Fibroblast of lung (primary cell): ENCODE measurements around the gene CNNM2.

Experiments
- CTCF ChIP-seq, 2 donors: IDR thresholded peaks in 1 of 2; conservative IDR thresholded peaks in 1 of 2; 1 replicate in 1 of 2; 2 replicates in 1 of 2; pipeline ENCODE4 v1.5.1; 2011 to 2012; ENCODE audit warnings: low read length in 2 of 2, control low read depth in 1 of 2, inconsistent platforms in 1 of 2, low read depth in 1 of 2, mild to moderate bottlenecking in 1 of 2
- EZH2 ChIP-seq: IDR thresholded peaks from 2 replicates; pipeline ENCODE4 v1.5.1; 2012; ENCODE audit warnings: low read length, control low read depth, mild to moderate bottlenecking; ENCODE audit errors: missing control alignments

GRCh38 chr10:103110407-103110806 is 192.3 kb downstream of the CNNM2 start:
- TF ChIP-seq CTCF (conservative IDR thresholded peaks at IDR 0.05 in 1 of 2, IDR thresholded peaks at IDR 0.05 in 1 of 2; ENCODE audit: low read depth in 1 of 2, low read length in 2 of 2) (no peak), EZH2 (no peak)
